Pons (tissue), 1 donor: Measurements from ENCODE around the gene PRKCB.
A peak's percentile ranks its signal among the peaks of the same experiment; 100 is the strongest.

ENCODE experiments used
- DNase-seq: peaks from one replicate; pipeline ENCODE4 v3.0.0-alpha.2; 2016; ENCODE audit warnings: low spot score

Gene PRKCB

DNA sequence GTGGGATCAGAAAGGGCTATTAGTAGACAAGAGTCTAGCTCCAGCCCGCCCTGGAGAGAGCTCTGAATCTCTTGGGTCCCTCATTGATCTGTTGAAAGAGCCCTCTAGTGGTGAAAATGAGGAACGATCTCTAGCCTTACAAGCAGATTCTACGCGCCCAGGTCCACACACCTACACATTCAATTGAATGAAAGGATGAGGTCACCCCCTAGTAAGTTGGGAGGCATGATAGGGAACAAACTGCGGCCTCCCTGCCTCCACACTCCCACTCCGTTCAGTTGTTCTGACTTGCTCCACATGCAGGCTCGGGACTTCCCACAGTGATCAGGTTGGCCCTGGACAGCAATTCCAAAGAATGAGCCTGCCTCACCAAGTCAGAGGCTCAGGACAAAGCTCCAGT lies 417.4 kb downstream of the PRKCB start:
- peak; percentile 71 for DNase-seq

GRCh38 chr16:24255456-24256371 lies 419.9 kb downstream of the PRKCB start, which contains the start of gene CACNG3:
Gene CACNG3 (plus strand): TSS chr16:24256335. CDS start chr16:24256755, 420 bp downstream.
- DNase-seq: peak; percentile 28

- DNase-seq: no peak
These were observed 422.2 kb downstream of the PRKCB start for GRCh38 chr16:24257958-24258357.

DNA sequence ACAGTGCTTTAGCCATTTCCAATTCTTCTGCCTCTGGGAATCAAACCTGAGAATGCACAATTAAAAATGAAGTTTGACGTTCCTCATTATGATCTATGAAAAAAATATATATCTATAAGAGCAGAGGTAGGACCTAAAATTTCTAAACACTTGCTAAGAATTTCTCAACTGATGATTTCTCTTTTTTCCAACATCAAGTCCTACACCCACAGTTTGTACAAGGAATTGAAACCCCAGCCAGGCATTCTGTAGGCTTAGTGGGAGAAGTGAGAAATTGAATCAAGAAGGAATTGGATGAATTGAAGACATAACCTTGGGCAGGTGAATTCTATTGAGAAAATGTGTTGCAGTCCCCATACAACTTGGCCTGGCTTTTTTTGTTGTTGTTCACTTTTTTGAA lies 423.0 kb downstream of the PRKCB start:
- DNase-seq: no peak

- DNase-seq: no peak
These were observed 427.0 kb downstream of the PRKCB start for GRCh38 chr16:24262816-24263215.
